SK-N-SH (cell line): ENCODE data around the gene CYP1A1. TPM values are rescaled to one million over a fixed set of nuclear protein-coding genes. Genes with fewer than 3 reads are reported as not detected.

ENCODE experiments used
- CTCF ChIA-PET: fragments of 300-600, 350-600 bp; formaldehyde crosslinking; extraction: SDS; loops from one replicate; lab custom pipeline; 2021; lab: Yijun Ruan, JAX
- POLR2A ChIA-PET: fragments of 350-600 bp; sonication (Branson Sonifier 250); formaldehyde crosslinking; extraction: SDS; loops from one replicate; lab custom pipeline; 2020; ENCODE audit warnings: antibody characterized with exemption, inconsistent platforms; lab: Yijun Ruan, JAX
- DNase-seq: peaks from one replicate; pipeline ENCODE4 v3.0.0; 2012
- H2AFZ ChIP-seq: fragments of 200-600 bp; sonication (generic); 2 replicates; pipeline ENCODE4 v1.8.1; 2016; ENCODE audit warnings: antibody characterized with exemption, mild to moderate bottlenecking, low read depth
- H3F3A ChIP-seq: fragments of 200-600 bp; sonication (generic); replicated peaks from 2 replicates; pipeline ENCODE3; 2016; ENCODE audit warnings: antibody characterized with exemption, mild to moderate bottlenecking; ENCODE audit not compliant: insufficient read depth
- H3K27ac ChIP-seq, 2 experiments: fragments of 200-500 bp in 1 of 2; fragments of 200-600 bp in 1 of 2; sonication (Bioruptor generic) in 1 of 2; sonication (generic), shearing (Covaris generic) in 1 of 2; 2 replicates each; pipeline versions ENCODE4 v1.5.1 to v1.6.1; 2014 to 2016; ENCODE audit warnings: low read depth in 2 of 2, inconsistent platforms in 1 of 2, low read length in 1 of 2, mild to moderate bottlenecking in 1 of 2, mixed read lengths in 1 of 2
- H3K27me3 ChIP-seq: fragments of 200-600 bp; sonication (generic), shearing (Covaris generic); 2 replicates; pipeline ENCODE4 v1.6.1; 2016; ENCODE audit warnings: mixed run types; ENCODE audit not compliant: insufficient read depth
- H3K36me3 ChIP-seq, 2 experiments: fragments of 200-500 bp in 1 of 2; fragments of 200-600 bp in 1 of 2; sonication (Bioruptor generic) in 1 of 2; sonication (generic) in 1 of 2; replicated peaks in 1 of 2; 2 replicates each; pipeline versions ENCODE3 to v1.5.1; 2014 to 2016; ENCODE audit warnings: low read length in 1 of 2, mild to moderate bottlenecking in 1 of 2; ENCODE audit not compliant: insufficient read depth in 2 of 2, control insufficient read depth in 1 of 2
- H3K4me1 ChIP-seq, 2 experiments: fragments of 200-500 bp in 1 of 2; fragments of 200-600 bp in 1 of 2; sonication (Bioruptor generic) in 1 of 2; sonication (generic), shearing (Covaris generic) in 1 of 2; 2 replicates each; pipeline versions ENCODE4 v1.5.1 to v1.6.1; 2014 to 2016; ENCODE audit warnings: low read depth in 1 of 2, low read length in 1 of 2, mixed run types in 1 of 2; ENCODE audit not compliant: insufficient read depth in 2 of 2, control insufficient read depth in 1 of 2
- H3K4me2 ChIP-seq: fragments of 200-600 bp; sonication (generic), shearing (Covaris generic); 2 replicates; pipeline ENCODE4 v1.6.1; 2017; ENCODE audit warnings: mixed run types
- H3K4me3 ChIP-seq, 2 experiments: fragments of 200-500 bp in 1 of 2; fragments of 200-600 bp in 1 of 2; sonication (Bioruptor generic) in 1 of 2; sonication (generic), shearing (Covaris generic) in 1 of 2; 2 replicates each; pipeline versions ENCODE4 v1.5.1 to v1.8.1; 2014 to 2016; ENCODE audit warnings: low read depth in 2 of 2, inconsistent platforms in 1 of 2, low read length in 1 of 2, mild to moderate bottlenecking in 1 of 2, mixed read lengths in 1 of 2, moderate library complexity in 1 of 2
- H3K79me2 ChIP-seq: fragments of 200-600 bp; sonication (generic); 2 replicates; pipeline ENCODE4 v1.8.1; 2017; ENCODE audit warnings: mild to moderate bottlenecking; ENCODE audit not compliant: insufficient read depth
- H3K9ac ChIP-seq: fragments of 200-600 bp; sonication (generic); 2 replicates; pipeline ENCODE4 v1.6.1; 2017; ENCODE audit warnings: mixed run types
- H3K9me2 ChIP-seq: fragments of 200-600 bp; sonication (generic); 2 replicates; pipeline ENCODE4 v1.6.1; 2017; ENCODE audit warnings: mixed run types
- H3K9me3 ChIP-seq: fragments of 200-600 bp; sonication (generic); 2 replicates; pipeline ENCODE4 v1.6.1; 2017; ENCODE audit warnings: mixed run types, mild to moderate bottlenecking, moderate library complexity
- H4K20me1 ChIP-seq: fragments of 200-600 bp; sonication (generic); 2 replicates; pipeline ENCODE4 v1.6.1; 2017; ENCODE audit warnings: mild to moderate bottlenecking, mixed run types; ENCODE audit not compliant: insufficient read depth
- CHD2 ChIP-seq: fragments of 150-350 bp; IDR thresholded peaks from 2 replicates; pipeline ENCODE4 v1.6.1; 2018; ENCODE audit warnings: low read length; ENCODE audit not compliant: partially characterized antibody
- EP300 ChIP-seq, 2 experiments: IDR thresholded peaks; 2 replicates each; pipeline versions ENCODE4 v1.4.0 to v1.6.1; 2012; ENCODE audit warnings: borderline replicate concordance in 1 of 2, low read depth in 1 of 2, low read length in 1 of 2
- EZH2phosphoT487 ChIP-seq: fragments of 200-600 bp; sonication (generic); IDR thresholded peaks from 2 replicates; pipeline ENCODE4 v1.6.1; 2017; ENCODE audit warnings: low read depth, mixed run types, mild to moderate bottlenecking, antibody characterized with exemption, moderate library complexity, borderline replicate concordance
- FOSL2 ChIP-seq: IDR thresholded peaks from 2 replicates; pipeline ENCODE4 v1.4.0; 2012; ENCODE audit warnings: low read depth, mild to moderate bottlenecking, moderate library complexity, borderline replicate concordance
- GABPA ChIP-seq: IDR thresholded peaks from 2 replicates; pipeline ENCODE4 v1.4.0; 2012; ENCODE audit warnings: low read depth, mild to moderate bottlenecking
- MEF2A ChIP-seq: IDR thresholded peaks from 2 replicates; pipeline ENCODE4 v1.4.0; 2012; ENCODE audit warnings: low read depth, borderline replicate concordance
- POLR2AphosphoS5 ChIP-seq: IDR thresholded peaks from 2 replicates; pipeline ENCODE4 v1.6.1; 2012; ENCODE audit warnings: low read depth, low read length
- SIN3A ChIP-seq: IDR thresholded peaks from 2 replicates; pipeline ENCODE4 v1.6.1; 2012; ENCODE audit warnings: low read depth, mild to moderate bottlenecking, low read length, moderate library complexity, borderline replicate concordance
- TAF1 ChIP-seq: IDR thresholded peaks from 2 replicates; pipeline ENCODE4 v1.6.1; 2012; ENCODE audit warnings: low read depth, mild to moderate bottlenecking, low read length, moderate library complexity, borderline replicate concordance
- TCF12 ChIP-seq: IDR thresholded peaks from 2 replicates; pipeline ENCODE4 v1.4.0; 2012
- TEAD4 ChIP-seq: IDR thresholded peaks from 2 replicates; pipeline ENCODE4 v1.4.0; 2012; ENCODE audit warnings: mild to moderate bottlenecking, borderline replicate concordance; ENCODE audit not compliant: insufficient read depth
- YY1 ChIP-seq: IDR thresholded peaks from 2 replicates; pipeline ENCODE4 v1.4.0; 2012; ENCODE audit warnings: low read depth, mild to moderate bottlenecking
- ZBTB33 ChIP-seq: IDR thresholded peaks from 2 replicates; pipeline ENCODE4 v1.4.0; 2012; ENCODE audit warnings: low read depth, borderline replicate concordance
- WGBS: methylation state at CpG from one replicate; pipeline ENCODE4 v1.1.6; 2017; ENCODE audit warnings: low lambda C conversion rate; 5-methylcytosine and 5-hydroxymethylcytosine counted together
- polyA plus RNA-seq, 3 experiments: library from polyadenylated mRNA; depleted of rRNA; stranded (reverse); fragments of >200 nt; gene quantifications; 2 replicates each; pipeline ENCODE4 v1.2.3, GENCODE V29; 2012
- TF ChIP-seq, protein P1 (sequence below): IDR thresholded peaks from 2 replicates; pipeline ENCODE4 v1.4.0; 2012; ENCODE audit warnings: low read depth
- TF ChIP-seq, protein P2 (sequence below): fragments of 150-350 bp; IDR thresholded peaks from 2 replicates; pipeline ENCODE4 v1.6.1; 2017; ENCODE audit warnings: antibody characterized with exemption, low read length, low read depth, borderline replicate concordance
- TF ChIP-seq, protein P3 (sequence below): IDR thresholded peaks from 2 replicates; pipeline ENCODE4 v1.6.1; 2012; ENCODE audit warnings: mild to moderate bottlenecking, low read depth, low read length, moderate library complexity

The CYP1A1 gene
- polyA plus RNA-seq, 1 of the 3 experiments (the other 2 are of a cell fraction): 0.07 TPM

- Histone ChIP-seq H4K20me1 (no peaks in the 10 kb centered on the region), H3K4me3 (no peak overlapping the region), H3K9ac (no peak overlapping the region), H3K9me3 (no peaks in the 10 kb centered on the region), H3F3A (peaks cover 3% of the 10 kb centered on the region), H3K27me3 (peaks cover 9% of the 10 kb centered on the region; the same call in 1 of the 2 replicates), H3K4me2 (no peak overlapping the region), H3K27ac (no peak overlapping the region), H3K9me2 (no peaks in the 10 kb centered on the region), H3K79me2 (no peaks in the 10 kb centered on the region), H2AFZ (no peak overlapping the region), H3K4me1 (no peaks in the 10 kb centered on the region), H3K36me3 (no peaks in the 10 kb centered on the region)
- 62% methylated on average over 5 of the region's 5 CpGs for WGBS
- ChIA-PET POLR2A (no interaction called here), CTCF (interaction anchor here (0.7 kb wide), 1 partner anchor 85 kb away, joined by 3 read pairs; no protein-coding TSS in a partner anchor)
- TF ChIP-seq EP300 (IDR thresholded peaks at IDR 0.05; ENCODE audit: borderline replicate concordance in 1 of 2, low read depth in 1 of 2, low read length in 1 of 2) (no peak), MEF2A (no peak), TAF1 (no peak), TCF12 (no peak), FOSL2 (no peak), ZBTB33 (no peak)
- TF ChIP-seq, protein P1, sequence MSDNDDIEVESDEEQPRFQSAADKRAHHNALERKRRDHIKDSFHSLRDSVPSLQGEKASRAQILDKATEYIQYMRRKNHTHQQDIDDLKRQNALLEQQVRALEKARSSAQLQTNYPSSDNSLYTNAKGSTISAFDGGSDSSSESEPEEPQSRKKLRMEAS: no peak
- TF ChIP-seq, protein P2, sequence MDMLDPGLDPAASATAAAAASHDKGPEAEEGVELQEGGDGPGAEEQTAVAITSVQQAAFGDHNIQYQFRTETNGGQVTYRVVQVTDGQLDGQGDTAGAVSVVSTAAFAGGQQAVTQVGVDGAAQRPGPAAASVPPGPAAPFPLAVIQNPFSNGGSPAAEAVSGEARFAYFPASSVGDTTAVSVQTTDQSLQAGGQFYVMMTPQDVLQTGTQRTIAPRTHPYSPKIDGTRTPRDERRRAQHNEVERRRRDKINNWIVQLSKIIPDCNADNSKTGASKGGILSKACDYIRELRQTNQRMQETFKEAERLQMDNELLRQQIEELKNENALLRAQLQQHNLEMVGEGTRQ: no peak
- no peak for DNase-seq
Measured at GRCh38 chr15:74716651-74717050, 8.7 kb downstream of the CYP1A1 start.

- Histone ChIP-seq H3K36me3 (no peaks in the 10 kb centered on the region), H3K9ac (no peak overlapping the region), H3K79me2 (no peaks in the 10 kb centered on the region), H3K27me3 (peaks cover 13% of the 10 kb centered on the region; the same call in 1 of the 2 replicates), H3K4me2 (no peak overlapping the region), H3K4me1 (no peaks in the 10 kb centered on the region), H3K27ac (no peak overlapping the region), H2AFZ (no peak overlapping the region), H3F3A (peaks cover 3% of the 10 kb centered on the region), H4K20me1 (no peaks in the 10 kb centered on the region), H3K4me3 (no peak overlapping the region), H3K9me2 (no peaks in the 10 kb centered on the region), H3K9me3 (no peaks in the 10 kb centered on the region)
- no peak for DNase-seq
- WGBS: 41% methylated on average over 3 of the region's 3 CpGs
- POLR2A ChIA-PET: no interaction called here
- CTCF ChIA-PET: no interaction called here
- TF ChIP-seq EP300 (IDR thresholded peaks at IDR 0.05; ENCODE audit: borderline replicate concordance in 1 of 2, low read depth in 1 of 2, low read length in 1 of 2) (no peak), FOSL2 (no peak), YY1 (no peak), ZBTB33 (no peak), POLR2AphosphoS5 (no peak), SIN3A (no peak), MEF2A (no peak), CHD2 (no peak), TEAD4 (no peak), GABPA (no peak), EZH2phosphoT487 (no peak)
- TF ChIP-seq, protein P2: no peak
- TF ChIP-seq, protein P3, sequence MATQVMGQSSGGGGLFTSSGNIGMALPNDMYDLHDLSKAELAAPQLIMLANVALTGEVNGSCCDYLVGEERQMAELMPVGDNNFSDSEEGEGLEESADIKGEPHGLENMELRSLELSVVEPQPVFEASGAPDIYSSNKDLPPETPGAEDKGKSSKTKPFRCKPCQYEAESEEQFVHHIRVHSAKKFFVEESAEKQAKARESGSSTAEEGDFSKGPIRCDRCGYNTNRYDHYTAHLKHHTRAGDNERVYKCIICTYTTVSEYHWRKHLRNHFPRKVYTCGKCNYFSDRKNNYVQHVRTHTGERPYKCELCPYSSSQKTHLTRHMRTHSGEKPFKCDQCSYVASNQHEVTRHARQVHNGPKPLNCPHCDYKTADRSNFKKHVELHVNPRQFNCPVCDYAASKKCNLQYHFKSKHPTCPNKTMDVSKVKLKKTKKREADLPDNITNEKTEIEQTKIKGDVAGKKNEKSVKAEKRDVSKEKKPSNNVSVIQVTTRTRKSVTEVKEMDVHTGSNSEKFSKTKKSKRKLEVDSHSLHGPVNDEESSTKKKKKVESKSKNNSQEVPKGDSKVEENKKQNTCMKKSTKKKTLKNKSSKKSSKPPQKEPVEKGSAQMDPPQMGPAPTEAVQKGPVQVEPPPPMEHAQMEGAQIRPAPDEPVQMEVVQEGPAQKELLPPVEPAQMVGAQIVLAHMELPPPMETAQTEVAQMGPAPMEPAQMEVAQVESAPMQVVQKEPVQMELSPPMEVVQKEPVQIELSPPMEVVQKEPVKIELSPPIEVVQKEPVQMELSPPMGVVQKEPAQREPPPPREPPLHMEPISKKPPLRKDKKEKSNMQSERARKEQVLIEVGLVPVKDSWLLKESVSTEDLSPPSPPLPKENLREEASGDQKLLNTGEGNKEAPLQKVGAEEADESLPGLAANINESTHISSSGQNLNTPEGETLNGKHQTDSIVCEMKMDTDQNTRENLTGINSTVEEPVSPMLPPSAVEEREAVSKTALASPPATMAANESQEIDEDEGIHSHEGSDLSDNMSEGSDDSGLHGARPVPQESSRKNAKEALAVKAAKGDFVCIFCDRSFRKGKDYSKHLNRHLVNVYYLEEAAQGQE: no peak
Measured at GRCh38 chr15:74712311-74712710, 13.0 kb downstream of the CYP1A1 start.
